CD4-positive, alpha-beta T cell (primary cell): Measurements from ENCODE around the gene HIGD1C. TPM values are rescaled to one million over a fixed set of nuclear protein-coding genes. Genes with fewer than 3 reads are reported as not detected.

Source experiments
- ATAC-seq: fragments of 200-7000 bp; cut with Tn5 transposase; one replicate; pipeline ENCODE4 v1.10.0; 2022; ENCODE audit warnings: mild to moderate bottlenecking; ENCODE audit not compliant: poor library complexity
- CTCF ChIA-PET: fragments of 350-600 bp; sonication (Branson Sonifier 250); formaldehyde crosslinking; loops from one replicate; lab custom pipeline; 2021; ENCODE audit warnings: antibody characterized with exemption, inconsistent platforms; lab: Charles Lee
- POLR2A ChIA-PET: fragments of 350-600 bp; sonication (Branson Sonifier 250); formaldehyde crosslinking; loops from one replicate; lab custom pipeline; 2021; ENCODE audit warnings: antibody characterized with exemption, inconsistent platforms; lab: Charles Lee
- DNase-seq, 14 experiments: peaks; one replicate each; pipeline ENCODE4 v3.0.0-alpha.2; 2013 to 2020; ENCODE audit warnings: mixed read lengths in 2 of 14
- H3K27ac ChIP-seq, 2 donors: one replicate each; pipeline versions ENCODE4 v1.5.1 to v1.7.0; 2013; ENCODE audit warnings: low read length in 2 of 2, low read depth in 1 of 2, mild to moderate bottlenecking in 1 of 2
- H3K27me3 ChIP-seq, 2 experiments: 1 replicate in 1 of 2; 2 replicates in 1 of 2; pipeline versions ENCODE4 v1.6.1 to v1.7.0; 2013; ENCODE audit warnings: low read length in 2 of 2, control low read depth in 1 of 2, mild to moderate bottlenecking in 1 of 2, moderate library complexity in 1 of 2; ENCODE audit not compliant: insufficient read depth in 2 of 2, control insufficient read depth in 1 of 2
- H3K36me3 ChIP-seq: one replicate; pipeline ENCODE4 v1.6.1; 2013; ENCODE audit warnings: low read length, control low read depth; ENCODE audit not compliant: insufficient read depth
- H3K4me1 ChIP-seq: one replicate; pipeline ENCODE4 v1.6.1; 2013; ENCODE audit warnings: low read length, control low read depth; ENCODE audit not compliant: insufficient read depth
- H3K4me3 ChIP-seq: one replicate; pipeline ENCODE4 v1.5.1; 2013; ENCODE audit warnings: mild to moderate bottlenecking, low read length, moderate library complexity
- H3K9me3 ChIP-seq, 2 experiments: 1 replicate in 1 of 2; 2 replicates in 1 of 2; pipeline versions ENCODE4 v1.6.1 to v1.7.0; 2013; ENCODE audit warnings: low read length in 2 of 2, mild to moderate bottlenecking in 2 of 2, control low read depth in 1 of 2, moderate library complexity in 1 of 2; ENCODE audit not compliant: control insufficient read depth in 1 of 2, insufficient read depth in 1 of 2
- H3K27ac Mint-ChIP-seq: one replicate; pipeline ENCODE4 v1.8.0; 2020; ENCODE audit warnings: mixed read lengths
- H3K27me3 Mint-ChIP-seq: one replicate; pipeline ENCODE4 v1.8.0; 2021; ENCODE audit warnings: mixed read lengths
- H3K36me3 Mint-ChIP-seq: one replicate; pipeline ENCODE4 v1.8.0; 2021; ENCODE audit warnings: low read depth, mixed read lengths
- H3K4me1 Mint-ChIP-seq: one replicate; pipeline ENCODE4 v1.8.0; 2021; ENCODE audit warnings: low read depth, mixed read lengths
- H3K4me3 Mint-ChIP-seq: one replicate; pipeline ENCODE4 v1.8.0; 2020; ENCODE audit warnings: mild to moderate bottlenecking, mixed read lengths
- H3K9me3 Mint-ChIP-seq: one replicate; pipeline ENCODE4 v1.8.0; 2020; ENCODE audit warnings: mixed read lengths
- intact Hi-C, 2 experiments: fragments of 100-400 bp; cut with DNase I in 1 of 2; cut with micrococcal nuclease in 1 of 2; formaldehyde crosslinking; loops; one replicate each; pipeline versions ENCODE4 v1.15.1 to v1.9.0; 2023 to 2025; cut with DNase I, micrococcal nuclease
- total RNA-seq, 174 experiments: library from RNA in 2 of 174; stranded (reverse) in 2 of 174; gene quantifications; one replicate each; pipeline ENCODE4 v1.2.3 and lab custom pipeline; 2021 to 2026
- TF ChIP-seq, protein P1 (sequence below): fragments of 200-600 bp; IDR thresholded peaks from one replicate; pipeline ENCODE4 v1.8.0; 2022; ENCODE audit warnings: antibody characterized with exemption, mild to moderate bottlenecking

HIGD1C gene
- total RNA-seq, 2 experiments from 2014 or later, result not detected

GRCh38 chr12:50948798-50949197 is 3.5 kb upstream of the HIGD1C start:
- no peak overlapping the region for H3K27ac Mint-ChIP-seq
- H3K27me3 Mint-ChIP-seq, result no peaks in the 10 kb centered on the region
- no peak overlapping the region for H3K4me3 ChIP-seq
- H3K9me3 ChIP-seq, result no peaks in the 10 kb centered on the region
- ChIA-PET CTCF (no interaction called here), POLR2A (no interaction called here)
- DNase-seq, result no peak
- no peaks in the 10 kb centered on the region for H3K36me3 ChIP-seq
- no peak overlapping the region for H3K4me3 Mint-ChIP-seq
- no peaks in the 10 kb centered on the region for H3K9me3 Mint-ChIP-seq
- peaks cover under 1% of the 10 kb centered on the region for H3K36me3 Mint-ChIP-seq
- no peaks in the 10 kb centered on the region for H3K4me1 Mint-ChIP-seq
- no peak for ATAC-seq
- no peaks in the 10 kb centered on the region for H3K27me3 ChIP-seq
- H3K4me1 ChIP-seq, result no peaks in the 10 kb centered on the region
- TF ChIP-seq, protein P1, sequence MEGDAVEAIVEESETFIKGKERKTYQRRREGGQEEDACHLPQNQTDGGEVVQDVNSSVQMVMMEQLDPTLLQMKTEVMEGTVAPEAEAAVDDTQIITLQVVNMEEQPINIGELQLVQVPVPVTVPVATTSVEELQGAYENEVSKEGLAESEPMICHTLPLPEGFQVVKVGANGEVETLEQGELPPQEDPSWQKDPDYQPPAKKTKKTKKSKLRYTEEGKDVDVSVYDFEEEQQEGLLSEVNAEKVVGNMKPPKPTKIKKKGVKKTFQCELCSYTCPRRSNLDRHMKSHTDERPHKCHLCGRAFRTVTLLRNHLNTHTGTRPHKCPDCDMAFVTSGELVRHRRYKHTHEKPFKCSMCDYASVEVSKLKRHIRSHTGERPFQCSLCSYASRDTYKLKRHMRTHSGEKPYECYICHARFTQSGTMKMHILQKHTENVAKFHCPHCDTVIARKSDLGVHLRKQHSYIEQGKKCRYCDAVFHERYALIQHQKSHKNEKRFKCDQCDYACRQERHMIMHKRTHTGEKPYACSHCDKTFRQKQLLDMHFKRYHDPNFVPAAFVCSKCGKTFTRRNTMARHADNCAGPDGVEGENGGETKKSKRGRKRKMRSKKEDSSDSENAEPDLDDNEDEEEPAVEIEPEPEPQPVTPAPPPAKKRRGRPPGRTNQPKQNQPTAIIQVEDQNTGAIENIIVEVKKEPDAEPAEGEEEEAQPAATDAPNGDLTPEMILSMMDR, result no peak
- H3K27ac ChIP-seq, result no peak overlapping the region
- intact Hi-C loops, result no loop called here

DNA sequence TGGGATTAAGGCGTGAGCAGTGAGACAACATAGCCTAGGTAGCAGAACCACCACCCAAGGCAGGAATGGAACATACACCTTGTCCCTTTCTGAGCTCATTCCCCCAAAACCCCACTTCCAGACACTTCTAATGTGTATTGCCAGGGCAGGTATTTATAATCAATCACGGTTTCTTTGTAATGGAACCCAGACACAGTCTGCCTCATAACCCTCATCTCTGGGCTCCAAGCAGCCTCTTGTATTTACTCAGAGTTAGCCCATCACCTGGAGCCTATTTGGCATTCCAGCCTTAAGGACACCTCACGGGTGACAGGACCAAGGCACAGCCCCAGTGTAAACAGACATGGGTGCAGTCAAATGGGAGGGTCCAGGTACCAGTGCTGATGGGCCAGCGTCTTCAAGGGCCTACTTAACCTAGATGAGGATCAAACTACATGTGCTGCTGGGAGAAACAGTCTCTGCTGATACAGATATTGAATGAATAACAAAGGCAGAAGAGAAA is 2.5 kb upstream of the HIGD1C start:
- Histone ChIP-seq H3K4me1 (no peaks in the 10 kb centered on the region), H3K36me3 (no peaks in the 10 kb centered on the region), H3K27me3 (no peaks in the 10 kb centered on the region), H3K9me3 (no peaks in the 10 kb centered on the region), H3K4me3 (no peak overlapping the region), H3K27ac (no peak overlapping the region)
- Mint-ChIP-seq H3K4me1 (no peaks in the 10 kb centered on the region), H3K9me3 (no peaks in the 10 kb centered on the region), H3K27me3 (no peaks in the 10 kb centered on the region), H3K4me3 (no peak overlapping the region), H3K36me3 (no peaks in the 10 kb centered on the region), H3K27ac (no peak overlapping the region)
- intact Hi-C loops, result no loop called here
- ATAC-seq (no peak), DNase-seq (no peak)
- ChIA-PET POLR2A (no interaction called here), CTCF (no interaction called here)
- TF ChIP-seq, protein P1, result no peak

GRCh38 chr12:50951112-50951511 is 1.2 kb upstream of the HIGD1C start:
- CTCF ChIA-PET, result no interaction called here
- Histone ChIP-seq H3K27ac (no peak overlapping the region), H3K4me3 (no peak overlapping the region)

More at GRCh38 chr12:50951112-50951511, 1.2 kb upstream of the HIGD1C start:
- H3K4me1 Mint-ChIP-seq, result no peaks in the 10 kb centered on the region
- H3K27me3 ChIP-seq, result no peaks in the 10 kb centered on the region
- no peaks in the 10 kb centered on the region for H3K9me3 ChIP-seq
- TF ChIP-seq, protein P1, result no peak
- no peak for ATAC-seq
- H3K36me3 ChIP-seq, result no peaks in the 10 kb centered on the region
- POLR2A ChIA-PET, result no interaction called here
- H3K9me3 Mint-ChIP-seq, result no peaks in the 10 kb centered on the region
- no peaks in the 10 kb centered on the region for H3K27me3 Mint-ChIP-seq
- no peaks in the 10 kb centered on the region for H3K36me3 Mint-ChIP-seq
- intact Hi-C loops, result no loop called here
- no peak overlapping the region for H3K27ac Mint-ChIP-seq
- DNase-seq, result no peak
- no peak overlapping the region for H3K4me3 Mint-ChIP-seq
- H3K4me1 ChIP-seq, result no peaks in the 10 kb centered on the region
